VCaP (cell line): ENCODE results near the gene GUF1.

Experiments used
- H3K27ac ChIP-seq: fragments of 450-650 bp; 2 replicates; pipeline ENCODE4 v1.5.1; 2017
- TF ChIP-seq, protein P1 (sequence below): fragments of 450-650 bp; conservative IDR thresholded peaks from 2 replicates; pipeline ENCODE4 v1.5.1; 2017; ENCODE audit warnings: mild to moderate bottlenecking, moderate library complexity

GUF1 gene, protein sequence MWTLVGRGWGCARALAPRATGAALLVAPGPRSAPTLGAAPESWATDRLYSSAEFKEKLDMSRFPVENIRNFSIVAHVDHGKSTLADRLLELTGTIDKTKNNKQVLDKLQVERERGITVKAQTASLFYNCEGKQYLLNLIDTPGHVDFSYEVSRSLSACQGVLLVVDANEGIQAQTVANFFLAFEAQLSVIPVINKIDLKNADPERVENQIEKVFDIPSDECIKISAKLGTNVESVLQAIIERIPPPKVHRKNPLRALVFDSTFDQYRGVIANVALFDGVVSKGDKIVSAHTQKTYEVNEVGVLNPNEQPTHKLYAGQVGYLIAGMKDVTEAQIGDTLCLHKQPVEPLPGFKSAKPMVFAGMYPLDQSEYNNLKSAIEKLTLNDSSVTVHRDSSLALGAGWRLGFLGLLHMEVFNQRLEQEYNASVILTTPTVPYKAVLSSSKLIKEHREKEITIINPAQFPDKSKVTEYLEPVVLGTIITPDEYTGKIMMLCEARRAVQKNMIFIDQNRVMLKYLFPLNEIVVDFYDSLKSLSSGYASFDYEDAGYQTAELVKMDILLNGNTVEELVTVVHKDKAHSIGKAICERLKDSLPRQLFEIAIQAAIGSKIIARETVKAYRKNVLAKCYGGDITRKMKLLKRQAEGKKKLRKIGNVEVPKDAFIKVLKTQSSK

DNA sequence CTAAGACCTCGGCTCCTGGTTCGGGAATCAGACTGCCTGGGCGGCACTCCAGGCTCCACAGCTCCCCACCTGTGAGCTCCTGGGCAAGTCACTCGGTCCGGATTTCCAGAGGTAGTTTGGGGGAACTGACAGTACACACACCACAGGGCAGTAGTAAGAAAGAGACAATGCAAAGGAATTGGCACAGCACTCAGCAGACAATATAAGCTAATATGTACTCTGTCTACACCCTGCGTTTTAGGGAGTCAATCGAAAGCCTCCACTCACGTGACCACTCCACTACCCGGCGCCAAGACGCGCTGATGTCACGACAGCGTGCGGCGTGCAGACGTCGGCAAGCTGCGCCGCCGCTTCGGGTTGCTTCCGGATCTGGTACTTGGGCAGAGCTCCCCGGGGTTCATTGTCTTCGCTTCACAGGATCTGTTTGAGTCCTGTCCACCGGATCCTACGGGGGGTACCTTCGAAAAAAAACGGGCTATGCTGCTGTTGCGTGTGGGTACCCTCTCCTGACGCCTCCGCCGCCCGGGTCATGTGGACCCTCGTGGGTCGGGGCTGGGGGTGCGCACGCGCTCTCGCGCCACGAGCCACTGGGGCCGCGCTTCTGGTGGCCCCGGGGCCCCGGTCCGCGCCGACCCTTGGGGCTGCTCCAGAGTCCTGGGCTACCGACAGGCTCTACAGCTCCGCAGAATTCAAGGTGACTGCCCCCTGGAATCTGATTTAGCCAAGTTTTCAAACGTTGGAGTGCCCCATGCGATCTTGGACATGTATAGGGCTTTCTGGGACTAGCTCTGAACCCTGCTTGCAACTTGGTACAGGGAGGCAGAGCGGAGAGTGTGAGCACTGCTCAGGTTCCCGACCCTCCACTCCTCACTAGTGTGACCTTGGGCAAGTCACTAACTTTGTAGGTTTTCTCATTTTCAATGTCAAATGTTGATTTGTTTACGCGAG, at the start of gene GUF1:
Gene GUF1, plus strand, starts transcription at position 327 of the 948 bp plus-strand sequence. Its CDS starts 203 bp downstream, at position 530.
- TF ChIP-seq, protein P1, sequence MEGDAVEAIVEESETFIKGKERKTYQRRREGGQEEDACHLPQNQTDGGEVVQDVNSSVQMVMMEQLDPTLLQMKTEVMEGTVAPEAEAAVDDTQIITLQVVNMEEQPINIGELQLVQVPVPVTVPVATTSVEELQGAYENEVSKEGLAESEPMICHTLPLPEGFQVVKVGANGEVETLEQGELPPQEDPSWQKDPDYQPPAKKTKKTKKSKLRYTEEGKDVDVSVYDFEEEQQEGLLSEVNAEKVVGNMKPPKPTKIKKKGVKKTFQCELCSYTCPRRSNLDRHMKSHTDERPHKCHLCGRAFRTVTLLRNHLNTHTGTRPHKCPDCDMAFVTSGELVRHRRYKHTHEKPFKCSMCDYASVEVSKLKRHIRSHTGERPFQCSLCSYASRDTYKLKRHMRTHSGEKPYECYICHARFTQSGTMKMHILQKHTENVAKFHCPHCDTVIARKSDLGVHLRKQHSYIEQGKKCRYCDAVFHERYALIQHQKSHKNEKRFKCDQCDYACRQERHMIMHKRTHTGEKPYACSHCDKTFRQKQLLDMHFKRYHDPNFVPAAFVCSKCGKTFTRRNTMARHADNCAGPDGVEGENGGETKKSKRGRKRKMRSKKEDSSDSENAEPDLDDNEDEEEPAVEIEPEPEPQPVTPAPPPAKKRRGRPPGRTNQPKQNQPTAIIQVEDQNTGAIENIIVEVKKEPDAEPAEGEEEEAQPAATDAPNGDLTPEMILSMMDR = peak; percentile 15; the same call in 1 of the 2 replicates
- peak within 1 kb of the TSS; percentile 77 for H3K27ac ChIP-seq

DNA sequence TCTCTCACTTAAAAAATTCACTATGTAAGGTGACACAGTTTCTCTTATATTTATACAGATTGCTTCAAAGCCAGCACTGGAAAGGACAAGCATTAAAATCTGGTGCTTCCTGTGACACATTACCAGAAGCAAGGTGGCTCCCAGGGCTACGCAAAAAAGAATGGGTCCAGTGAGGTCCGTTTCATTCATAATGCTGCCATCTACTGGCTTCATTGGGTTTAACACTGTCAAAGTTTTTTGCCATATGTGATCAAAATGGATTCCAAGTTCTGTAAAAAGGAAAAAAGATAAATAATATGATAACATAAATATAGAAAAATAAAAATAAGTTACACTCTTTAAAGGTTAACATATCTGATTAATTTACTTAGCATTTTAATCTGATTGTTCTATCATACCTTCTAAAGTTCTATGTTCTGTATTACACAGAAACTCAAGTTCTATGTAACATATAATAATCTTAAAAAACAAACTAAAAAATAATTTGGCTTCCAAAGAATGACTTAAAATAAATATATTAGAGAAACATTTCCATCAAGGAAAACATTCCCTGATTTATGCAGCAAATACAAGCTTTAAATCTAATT, 48.8 kb upstream of the GUF1 start:
- no peak overlapping the region for H3K27ac ChIP-seq
- TF ChIP-seq, protein P1 = peak; percentile 93

DNA sequence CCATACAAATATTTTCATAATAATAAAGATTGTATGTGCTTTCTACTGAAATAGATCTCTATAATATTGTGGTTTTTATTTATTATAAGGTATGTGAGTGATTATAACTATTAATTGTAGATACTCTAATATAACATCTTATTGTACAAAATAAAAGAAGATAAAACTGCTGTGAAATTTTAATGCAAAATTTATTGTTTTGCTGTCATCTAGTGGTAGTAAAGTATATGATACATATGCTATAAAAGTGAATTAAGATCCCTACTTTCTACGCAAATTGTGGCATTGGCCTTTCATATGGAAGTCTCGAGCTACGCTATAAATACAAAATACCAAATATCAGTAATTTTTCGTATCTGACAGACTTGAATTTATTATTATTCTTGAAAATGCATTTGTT, 46.1 kb upstream of the GUF1 start:
- H3K27ac ChIP-seq = no peak overlapping the region
- TF ChIP-seq, protein P1 = peak; percentile 74

DNA sequence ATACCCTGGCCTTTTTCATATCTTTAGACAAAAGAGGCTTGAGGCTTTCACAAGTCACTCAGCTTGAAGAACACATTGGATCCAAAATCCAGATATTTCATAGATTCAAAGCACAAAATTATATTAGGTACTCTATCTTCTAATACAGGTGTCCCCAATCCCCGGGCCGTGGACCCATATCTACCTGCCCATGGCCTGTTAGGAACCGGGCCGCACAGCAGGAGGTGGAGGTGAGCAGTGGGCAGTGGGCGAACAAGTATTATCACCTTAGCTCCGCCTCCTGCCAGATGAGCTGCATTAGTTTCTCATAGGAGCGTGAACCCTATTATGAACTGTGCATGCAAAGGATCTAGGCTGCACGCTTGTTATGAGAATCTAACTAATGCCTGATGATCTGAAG, 45.5 kb upstream of the GUF1 start:
- H3K27ac ChIP-seq = no peak overlapping the region
- TF ChIP-seq, protein P1 = no peak

DNA sequence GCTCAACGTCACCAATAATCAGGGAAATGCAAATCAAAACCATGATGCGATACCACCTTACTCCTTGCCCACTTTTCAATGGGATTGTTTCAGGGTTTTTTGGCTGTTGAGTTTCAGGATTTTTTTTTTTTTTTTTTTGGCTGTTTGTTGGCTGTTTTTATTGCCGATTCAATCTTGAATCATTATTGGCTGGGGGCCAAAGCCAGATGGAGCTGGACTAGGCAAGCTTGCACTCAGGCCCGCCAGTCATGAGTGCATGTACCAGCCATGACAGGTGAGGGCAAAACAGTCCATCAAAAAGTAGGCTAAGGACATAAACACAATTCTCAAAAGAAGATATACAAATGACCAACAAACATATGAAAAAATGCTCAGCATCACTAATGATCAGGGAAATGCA, 40.1 kb upstream of the GUF1 start:
- TF ChIP-seq, protein P1 = no peak
- no peak overlapping the region for H3K27ac ChIP-seq

DNA sequence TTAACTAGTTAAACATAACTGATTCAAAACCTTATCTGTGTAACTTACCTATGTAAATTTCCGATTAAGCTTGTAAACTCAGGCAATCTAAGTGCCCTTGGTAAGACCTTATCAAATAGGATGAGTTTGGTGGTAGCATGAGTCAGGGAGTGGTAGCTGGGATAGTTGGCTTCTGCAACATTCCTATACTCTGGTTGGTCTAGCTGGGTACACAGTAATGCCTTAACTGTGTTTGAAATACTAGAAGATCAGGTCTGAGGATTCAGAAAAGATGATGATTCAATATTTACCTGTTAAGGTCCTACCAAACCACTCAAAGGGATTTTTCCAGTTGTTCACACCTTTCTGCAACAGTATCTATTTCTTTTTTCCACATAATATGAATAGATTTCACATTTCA, 32.1 kb upstream of the GUF1 start:
- H3K27ac ChIP-seq = no peak overlapping the region
- TF ChIP-seq, protein P1 = no peak
